DLD1 (cell line): ENCODE results near the gene AMBRA1.

Experiments
- in situ Hi-C: cut with HindIII; loops from 2 replicates; pipeline ENCODE4 v1.10.0; 2017; ENCODE audit warnings: low sequenced_read_pairs

AMBRA1 gene

DNA sequence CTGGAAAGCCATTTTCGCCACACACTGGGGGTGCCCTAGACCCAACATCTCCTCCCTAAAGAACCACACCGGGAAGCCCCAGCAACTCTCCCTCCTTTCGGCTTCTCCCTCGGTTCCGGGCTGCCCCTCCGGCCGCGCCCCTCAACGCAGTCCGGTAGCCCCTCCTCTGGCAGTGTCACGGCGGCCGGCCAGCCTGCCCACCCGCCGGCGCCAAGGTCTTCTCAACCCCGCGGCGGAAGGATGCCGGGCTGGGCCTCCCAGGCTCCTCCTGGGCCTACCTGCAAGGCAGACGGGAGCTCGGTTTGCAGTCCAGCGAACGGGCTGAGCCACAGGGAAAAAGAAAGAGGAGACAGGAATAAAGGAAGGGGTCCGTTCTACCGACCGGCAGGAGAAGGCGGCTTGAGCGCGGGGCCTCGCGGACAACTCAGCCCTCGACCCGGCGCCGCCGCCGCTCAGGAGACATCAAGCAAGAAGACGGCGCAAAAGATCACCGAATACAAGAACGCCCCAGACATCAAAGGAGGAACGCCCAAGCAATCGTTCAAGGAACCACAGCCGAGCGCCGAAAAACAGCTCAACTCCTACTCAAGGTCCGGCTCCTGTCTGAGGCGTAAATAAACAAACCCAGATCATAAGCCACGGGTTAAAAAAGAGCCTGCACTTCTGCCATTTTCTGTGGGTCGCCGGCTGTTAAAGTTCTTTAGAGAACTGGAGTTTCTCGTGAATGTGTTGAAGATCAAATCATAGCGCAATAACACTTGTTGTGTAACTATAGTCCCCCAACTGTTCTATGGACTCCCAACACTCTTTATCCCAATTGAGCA is at the start of gene AMBRA1:
Gene AMBRA1, minus strand, starts transcription at position 474 of the 824 bp plus-strand sequence. CDS start 45,643 bp downstream, outside the sequence.
- in situ Hi-C loops: no loop called here

- in situ Hi-C loops: no loop called here
Measured at GRCh38 chr11:46643531-46643930, 49.7 kb upstream of the AMBRA1 start.

DNA sequence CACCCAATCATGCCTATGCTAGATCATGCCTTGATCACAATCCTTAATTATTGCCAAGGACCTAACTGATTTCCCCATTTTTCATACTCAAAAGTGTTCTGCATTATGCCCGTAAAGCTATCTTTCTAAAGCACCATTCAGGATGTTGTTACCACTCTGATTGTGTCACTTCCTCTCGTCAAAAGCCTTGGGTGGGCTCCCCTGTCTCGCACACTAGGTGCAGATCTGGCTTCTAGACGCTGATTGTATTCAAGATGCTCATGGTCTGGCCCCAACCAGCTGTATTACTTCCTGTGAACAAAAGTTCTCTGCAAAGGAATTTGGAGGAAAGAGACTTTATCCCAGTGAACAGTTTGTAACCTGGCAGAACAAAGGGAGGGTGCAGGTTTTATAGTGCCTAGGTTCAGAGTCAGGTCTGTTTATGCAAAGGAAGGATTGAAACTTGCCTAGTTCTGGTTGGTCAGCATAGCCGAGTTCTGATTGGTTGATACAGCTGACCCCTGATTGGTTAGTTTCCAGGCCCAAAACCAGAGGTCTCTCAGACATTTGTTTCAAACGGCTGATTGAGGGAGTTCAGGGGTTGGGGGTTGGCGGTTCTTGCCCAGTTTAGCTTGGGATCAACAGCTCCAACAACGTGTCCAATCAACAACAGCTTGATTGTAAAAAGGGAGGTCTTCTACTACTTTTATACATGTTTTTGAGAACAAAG is 49.0 kb upstream of the AMBRA1 start:
- in situ Hi-C loops: no loop called here

- in situ Hi-C loops: no loop called here
Measured at GRCh38 chr11:46641639-46642038, 47.8 kb upstream of the AMBRA1 start.

- in situ Hi-C loops: no loop called here
Measured at GRCh38 chr11:46640036-46640788, 46.4 kb upstream of the AMBRA1 start.

GRCh38 chr11:46639197-46639839 is 45.5 kb upstream of the AMBRA1 start:
- in situ Hi-C loops: no loop called here

DNA sequence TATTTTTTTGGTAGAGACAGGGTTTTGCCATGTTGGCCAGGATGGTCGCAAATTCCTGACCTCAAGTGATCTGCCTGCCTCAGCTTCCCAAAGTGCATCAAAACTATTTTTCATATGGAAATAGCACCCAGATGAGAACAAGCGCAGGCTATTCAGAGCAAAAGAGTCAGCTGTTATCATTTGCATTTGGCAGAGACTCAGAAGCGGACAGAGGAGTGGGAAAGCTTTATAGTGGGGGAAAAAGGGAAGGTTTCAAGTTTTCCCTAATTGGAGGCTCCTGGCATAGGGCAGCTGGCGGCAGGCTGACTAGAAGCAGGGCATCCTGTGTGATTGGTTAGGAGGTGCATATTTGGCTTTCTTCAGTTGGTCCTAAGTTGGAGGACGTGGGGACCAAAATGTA is 43.7 kb upstream of the AMBRA1 start:
- in situ Hi-C loops: no loop called here

- in situ Hi-C loops: no loop called here
Measured at GRCh38 chr11:46635557-46636139, 41.8 kb upstream of the AMBRA1 start.

DNA sequence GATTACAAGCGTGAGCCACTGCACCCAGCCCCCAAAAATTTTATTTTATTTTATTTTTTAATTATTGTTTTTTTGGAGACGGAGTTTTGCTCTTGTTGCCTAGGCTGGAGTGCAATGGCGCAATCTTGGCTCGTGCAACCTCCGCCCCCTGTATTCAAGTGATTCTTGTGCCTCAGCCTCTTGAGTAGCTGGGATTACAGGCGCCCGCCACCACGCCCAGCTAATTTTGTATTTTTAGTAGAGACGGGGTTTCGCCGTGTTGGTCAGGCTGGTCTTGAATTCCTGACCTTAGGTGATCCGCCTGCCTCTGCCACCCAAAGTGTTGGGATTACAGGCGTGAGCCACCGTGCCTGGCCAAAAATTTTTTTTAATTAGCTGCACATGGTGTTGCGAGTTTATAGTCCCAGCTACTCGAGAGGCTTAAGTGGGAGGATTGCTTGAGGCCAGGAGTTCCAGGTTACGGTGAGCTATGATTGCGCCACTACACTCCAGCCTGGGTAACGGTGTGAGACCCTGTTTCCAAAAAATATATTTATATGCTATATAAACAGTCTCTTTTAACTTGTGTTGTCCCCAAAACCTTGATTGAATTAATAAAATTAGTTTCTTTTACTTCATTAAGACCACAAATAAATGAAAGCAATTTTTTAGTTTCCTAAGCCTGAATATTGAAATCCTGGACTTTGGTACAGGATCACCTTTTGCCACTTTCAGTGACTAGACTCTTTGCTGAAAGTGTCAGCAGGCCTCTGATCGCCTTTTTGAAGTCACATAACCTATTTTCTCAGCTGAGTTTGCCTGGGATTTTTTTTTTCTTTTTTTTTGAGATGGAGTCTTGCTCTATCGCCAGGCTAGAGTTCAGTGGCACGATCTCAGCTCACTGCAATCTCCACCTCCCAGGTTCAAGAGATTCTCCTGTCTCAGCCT is 39.7 kb upstream of the AMBRA1 start:
- in situ Hi-C loops: no loop called here

DNA sequence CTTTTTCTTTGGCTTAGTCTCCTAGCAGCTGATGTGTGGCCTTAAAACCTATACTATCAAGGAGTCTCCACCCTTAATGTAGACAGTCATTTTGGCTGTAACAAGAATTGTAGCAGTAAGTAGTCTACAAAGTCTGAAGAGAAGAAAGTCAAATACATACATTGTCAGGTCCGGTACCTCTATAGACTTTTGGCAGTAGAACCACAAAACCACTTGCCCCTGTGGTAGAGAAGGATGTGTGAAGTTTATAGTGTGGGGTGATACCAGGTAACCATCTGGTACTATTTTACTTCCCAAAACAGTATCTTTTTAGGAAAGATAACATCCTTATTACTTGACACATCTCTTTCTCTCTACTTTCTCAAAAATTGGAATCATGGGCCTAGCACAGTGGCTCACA is 38.7 kb upstream of the AMBRA1 start:
- in situ Hi-C loops: no loop called here

DNA sequence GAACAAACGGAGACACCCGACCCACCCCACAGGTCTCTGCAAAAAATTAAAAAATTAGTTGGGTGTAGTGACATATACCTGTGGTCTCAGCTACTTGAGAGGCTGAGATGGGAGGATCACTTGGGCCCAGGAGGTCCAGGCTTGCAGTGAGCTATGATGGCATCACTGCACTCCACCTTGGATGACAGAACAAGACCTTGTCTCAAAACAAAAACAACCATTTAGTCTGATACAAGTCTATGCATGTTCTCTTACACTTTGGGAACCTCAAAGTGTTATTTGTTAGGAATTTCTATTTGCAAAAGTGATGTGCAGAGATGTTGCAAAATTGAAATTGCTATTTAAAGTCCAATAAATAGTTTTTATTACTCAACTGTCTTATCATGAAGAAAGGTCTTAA is 37.9 kb upstream of the AMBRA1 start:
- in situ Hi-C loops: no loop called here

DNA sequence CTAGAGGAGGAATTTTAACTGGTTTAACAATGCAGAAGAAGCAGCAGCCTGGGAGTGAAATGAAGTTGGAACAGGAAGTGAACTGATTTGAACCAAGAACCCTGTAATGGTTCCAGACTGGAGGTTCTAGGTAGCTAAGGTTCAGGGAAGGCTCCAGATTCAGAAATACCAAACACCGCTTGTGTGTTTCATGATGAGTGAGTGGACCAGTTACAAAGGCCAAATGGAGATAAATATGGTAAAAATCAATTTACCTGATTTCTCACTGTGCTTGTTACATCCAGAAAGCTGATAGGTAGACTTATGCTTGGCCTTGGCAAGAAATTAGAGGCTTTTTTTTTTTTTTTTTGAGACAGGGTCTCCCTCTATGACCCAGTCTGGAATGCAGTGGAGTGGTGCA is 36.4 kb upstream of the AMBRA1 start:
- in situ Hi-C loops: no loop called here

- in situ Hi-C loops: no loop called here
Measured at GRCh38 chr11:46628961-46629360, 35.1 kb upstream of the AMBRA1 start.

DNA sequence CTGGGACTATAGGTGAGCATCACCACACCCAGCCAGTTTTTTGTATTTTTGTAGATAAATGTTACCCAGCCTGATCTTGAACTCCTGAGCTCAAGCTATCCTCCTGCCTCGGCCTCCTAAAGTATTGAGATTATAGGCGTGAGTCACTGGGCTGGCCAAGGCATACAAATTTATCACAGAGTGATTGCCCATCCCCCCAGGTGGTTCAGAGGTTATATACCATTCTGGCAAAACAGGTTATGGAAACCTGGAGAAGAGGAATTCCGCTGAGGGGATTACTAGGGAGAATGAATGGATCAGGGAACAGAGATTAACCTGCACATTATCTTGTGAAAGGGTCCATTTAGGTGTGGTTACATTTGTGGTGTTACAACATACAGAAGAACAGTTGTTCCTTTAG is 31.6 kb upstream of the AMBRA1 start:
- in situ Hi-C loops: no loop called here

- in situ Hi-C loops: no loop called here
Measured at GRCh38 chr11:46618837-46619236, 25.0 kb upstream of the AMBRA1 start.

- in situ Hi-C loops: no loop called here
Measured at GRCh38 chr11:46617972-46618314, 24.1 kb upstream of the AMBRA1 start.

DNA sequence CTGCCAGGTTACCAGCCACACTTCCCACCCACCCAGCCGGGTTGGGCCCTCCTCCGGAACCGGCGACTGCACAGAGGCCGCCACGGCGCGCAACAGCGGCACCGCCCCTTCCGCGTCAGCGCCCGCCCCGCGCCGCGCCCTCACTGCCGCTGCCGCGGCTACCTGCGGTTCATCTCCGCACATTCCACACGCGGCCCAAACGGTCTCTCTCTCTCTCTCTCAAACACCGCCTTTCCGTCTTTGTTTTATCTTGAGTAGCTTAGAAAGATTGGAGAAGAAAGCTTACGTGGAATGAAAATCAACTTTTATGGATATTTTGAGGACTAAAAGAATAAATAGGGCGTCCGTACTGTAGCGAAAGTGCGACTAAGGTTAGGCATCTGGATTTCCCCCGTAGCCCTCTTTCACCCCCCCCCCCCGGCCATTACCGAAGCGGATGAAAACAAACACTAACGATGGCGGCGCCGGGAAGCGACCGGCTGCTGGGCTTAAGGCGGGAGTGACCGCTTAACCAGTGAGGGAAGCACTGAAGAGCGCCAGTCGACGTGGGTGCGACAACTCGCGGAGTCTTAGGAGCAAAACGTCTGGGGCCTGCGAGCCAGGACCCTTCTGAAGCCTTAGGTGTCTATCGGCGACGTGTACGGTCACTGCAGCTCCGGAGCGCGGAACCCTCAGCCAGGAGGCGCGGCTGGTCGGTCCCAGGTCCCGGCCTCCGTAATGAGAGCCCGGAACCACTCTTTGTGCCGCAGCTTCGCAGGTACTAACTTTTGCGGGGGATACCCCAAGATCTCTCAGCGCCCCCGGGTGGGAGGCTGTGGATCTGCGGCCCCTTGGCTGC is 23.5 kb upstream of the AMBRA1 start, which contains the start of the genes ATG13 and HARBI1:
Gene ATG13, plus strand, starts transcription at position 420 of the 838 bp plus-strand sequence. CDS start 26,739 bp downstream, outside the sequence.
Gene HARBI1, minus strand, starts transcription at position 94 of the 838 bp plus-strand sequence. CDS start 990 bp downstream, outside the sequence.
- in situ Hi-C loops: no loop called here

- in situ Hi-C loops: no loop called here
Measured at GRCh38 chr11:46616551-46617133, 22.8 kb upstream of the AMBRA1 start.
